Measurements from ENCODE around the gene ZNF391.
"Not testable (repeated sequence)": the region's sequence is repeated elsewhere in the genome, so short reads cannot be mapped to it uniquely, and the experiment has no call there.

The ZNF391 gene

DNA sequence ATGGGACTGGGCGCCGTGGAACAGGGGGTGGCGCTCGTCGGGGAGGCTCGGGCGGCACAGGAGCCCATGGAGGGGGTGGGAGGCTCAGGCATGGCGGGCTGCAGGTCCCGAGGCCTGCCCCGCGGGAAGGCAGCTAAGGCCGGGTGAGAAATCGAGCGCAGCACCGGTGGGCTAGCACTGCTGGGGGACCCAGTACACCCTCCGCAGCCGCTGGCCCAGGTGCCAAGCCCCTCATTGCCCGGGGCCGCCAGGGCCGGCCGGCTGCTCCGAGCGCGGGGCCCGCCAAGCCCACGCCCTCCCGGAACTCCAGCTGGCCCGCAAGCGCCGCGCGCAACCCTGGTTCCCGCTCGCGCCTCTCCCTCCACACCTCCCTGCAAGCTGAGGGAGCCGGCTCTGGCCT, 36.3 kb downstream of the ZNF391 start:
- DNase-seq = not testable (repeated sequence)

DNA sequence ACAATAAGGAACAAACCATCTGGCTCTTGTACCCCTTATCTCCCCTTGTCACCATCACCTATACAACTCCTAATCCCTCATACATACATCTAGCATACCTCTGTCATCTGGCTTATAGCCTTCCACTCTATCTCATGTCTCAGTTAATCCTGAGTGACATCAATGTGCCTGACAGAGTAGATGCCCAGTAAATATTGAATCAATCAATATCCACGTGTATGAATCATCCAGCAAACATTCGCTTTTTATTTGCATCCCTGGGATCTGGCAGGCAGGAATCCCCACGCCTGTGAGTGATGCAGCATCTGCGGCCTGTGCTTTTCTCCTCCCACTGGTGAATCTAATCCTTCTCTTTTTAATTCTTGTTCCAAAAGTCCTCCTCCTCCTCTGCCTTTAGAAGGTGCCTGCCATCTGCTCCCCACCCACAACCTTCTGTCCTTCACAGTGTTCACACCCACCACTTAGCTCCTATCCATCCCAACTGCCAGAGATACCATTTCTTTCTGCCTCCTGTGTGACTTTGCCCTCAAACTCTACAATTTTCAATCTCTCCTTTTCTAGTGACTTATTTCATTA, 37.6 kb downstream of the ZNF391 start:
- no peak for DNase-seq

DNA sequence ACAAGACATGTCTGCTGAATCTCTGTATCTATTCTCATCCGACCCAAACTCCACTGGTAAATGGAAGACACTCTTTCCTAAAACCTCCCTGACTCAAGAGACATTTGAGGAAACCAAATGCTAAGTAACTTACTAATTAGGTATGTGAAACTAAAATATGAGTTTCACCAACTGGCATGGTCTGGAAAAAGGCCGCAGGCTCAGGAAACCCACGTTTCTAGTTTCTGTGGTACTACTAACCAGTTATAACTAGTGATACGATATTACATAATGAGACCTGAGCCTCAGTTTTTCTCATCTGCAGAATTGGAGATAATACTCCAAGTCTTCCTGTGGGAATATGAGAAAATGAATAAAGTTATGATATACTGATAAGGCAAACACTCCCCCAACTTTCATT, 39.9 kb downstream of the ZNF391 start:
- no peak for DNase-seq

DNA sequence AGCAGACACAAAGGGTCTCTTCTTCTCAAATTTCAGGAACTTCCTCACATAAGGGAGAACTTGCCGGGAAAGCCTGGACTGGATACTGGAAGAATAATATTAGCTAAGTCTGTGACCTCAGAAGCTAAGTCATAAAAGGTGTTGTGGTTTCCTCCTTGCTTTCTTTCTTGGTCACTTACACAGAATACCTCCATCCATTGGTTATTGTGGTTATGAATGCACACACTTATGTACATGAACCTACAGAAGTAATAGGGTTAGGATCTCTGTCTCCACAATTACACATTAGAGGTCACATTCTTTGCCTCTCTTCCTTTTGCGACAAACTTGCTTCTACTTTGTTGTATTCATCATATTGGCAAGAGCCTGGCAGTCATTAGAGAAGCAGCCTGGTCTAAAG, 40.4 kb downstream of the ZNF391 start:
- no peak for DNase-seq

DNA sequence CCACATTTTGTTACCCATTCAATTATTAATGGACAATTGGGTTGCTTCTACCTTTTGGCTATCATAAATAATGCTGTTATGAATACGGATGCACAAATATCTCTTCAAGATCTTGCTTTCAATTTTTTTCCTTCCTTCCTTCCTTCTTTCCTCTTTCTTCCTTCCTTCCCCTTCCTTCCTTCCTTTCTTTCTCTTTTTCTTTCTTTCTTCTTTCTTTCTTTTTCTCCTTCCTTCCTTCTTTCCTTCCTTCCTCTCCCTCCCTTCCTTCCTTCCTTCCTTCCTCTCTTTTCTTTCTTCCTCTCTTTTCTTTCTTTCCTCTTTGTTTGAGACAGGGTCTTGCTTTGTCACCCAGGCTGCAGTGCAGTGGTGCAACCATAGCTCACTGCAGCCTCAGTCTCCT, 45.2 kb downstream of the ZNF391 start:
- DNase-seq = no peak

DNA sequence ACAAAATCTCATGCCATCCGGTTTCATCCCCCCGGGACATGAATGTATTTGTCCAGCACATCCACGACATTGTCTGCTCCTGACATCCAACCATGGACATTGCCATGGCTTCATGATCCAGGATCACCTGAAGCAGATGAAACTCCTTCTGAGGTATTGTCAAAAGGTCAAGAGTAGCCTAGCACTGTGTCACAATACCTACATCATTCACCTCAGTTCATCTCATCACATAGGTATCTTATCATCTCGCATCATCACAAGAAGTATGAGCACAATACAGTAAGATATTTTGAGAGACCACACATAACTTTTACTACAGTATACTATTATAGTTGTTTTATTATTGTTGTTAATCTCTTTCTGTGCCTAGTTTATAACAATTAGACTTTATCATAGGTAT, 50.8 kb downstream of the ZNF391 start:
- DNase-seq = no peak

DNA sequence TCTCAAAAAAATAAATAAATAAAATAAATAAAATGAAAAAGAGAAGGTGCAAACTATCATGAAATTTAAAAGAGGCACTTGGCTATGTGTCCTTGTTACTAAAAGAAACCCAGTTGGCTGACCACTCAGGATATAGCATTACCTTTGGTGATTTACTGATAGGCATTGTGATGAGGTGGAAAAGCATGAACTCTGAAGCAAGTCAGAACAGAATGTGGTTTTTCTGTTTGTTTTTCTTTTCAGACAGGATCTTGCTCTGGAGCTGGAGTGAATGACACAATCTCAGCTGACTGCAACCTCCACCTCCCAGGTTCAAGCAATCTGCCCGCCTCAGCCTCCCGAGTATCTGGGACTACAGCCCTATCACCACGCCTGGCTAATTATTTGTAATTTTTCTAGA, 52.4 kb downstream of the ZNF391 start:
- DNase-seq = no peak

DNA sequence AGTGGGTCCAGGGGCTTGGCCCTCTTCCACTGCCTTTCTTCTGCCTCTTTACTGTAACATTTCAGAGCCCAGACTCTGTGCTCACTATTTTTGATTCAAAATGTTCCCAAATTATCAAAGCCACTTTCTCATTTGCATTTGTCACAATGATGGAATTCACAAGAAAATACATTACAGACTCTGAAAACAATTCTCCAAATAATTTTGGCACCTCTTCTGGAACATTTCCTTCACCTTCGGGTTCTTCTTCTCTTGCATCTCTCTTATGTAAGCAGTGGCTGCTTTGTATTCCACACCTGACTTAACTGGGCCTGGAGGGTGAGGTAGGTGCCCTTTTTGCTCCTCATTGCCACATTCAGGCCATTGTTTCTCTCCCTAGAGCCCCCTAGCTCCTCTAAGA, 54.4 kb downstream of the ZNF391 start:
- no peak for DNase-seq

DNA sequence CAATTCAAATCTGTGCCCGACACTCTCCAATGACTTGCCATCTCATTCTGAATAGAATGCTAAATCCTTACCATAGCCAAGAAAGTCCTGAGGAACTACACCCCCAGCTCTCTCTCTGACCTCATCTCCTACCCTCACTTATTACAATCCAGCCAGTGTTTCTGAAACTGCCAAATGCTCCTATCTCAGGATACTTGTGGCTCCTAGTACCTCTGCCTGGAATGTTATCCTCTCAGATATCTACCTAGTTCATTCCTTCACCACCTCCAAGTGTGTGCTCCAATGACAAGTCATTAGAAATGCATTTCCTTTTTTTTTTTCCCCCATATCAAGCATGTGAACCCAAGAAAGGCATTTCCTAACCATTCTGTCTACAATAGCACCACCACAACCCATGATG, 59.9 kb downstream of the ZNF391 start:
- no peak for DNase-seq

DNA sequence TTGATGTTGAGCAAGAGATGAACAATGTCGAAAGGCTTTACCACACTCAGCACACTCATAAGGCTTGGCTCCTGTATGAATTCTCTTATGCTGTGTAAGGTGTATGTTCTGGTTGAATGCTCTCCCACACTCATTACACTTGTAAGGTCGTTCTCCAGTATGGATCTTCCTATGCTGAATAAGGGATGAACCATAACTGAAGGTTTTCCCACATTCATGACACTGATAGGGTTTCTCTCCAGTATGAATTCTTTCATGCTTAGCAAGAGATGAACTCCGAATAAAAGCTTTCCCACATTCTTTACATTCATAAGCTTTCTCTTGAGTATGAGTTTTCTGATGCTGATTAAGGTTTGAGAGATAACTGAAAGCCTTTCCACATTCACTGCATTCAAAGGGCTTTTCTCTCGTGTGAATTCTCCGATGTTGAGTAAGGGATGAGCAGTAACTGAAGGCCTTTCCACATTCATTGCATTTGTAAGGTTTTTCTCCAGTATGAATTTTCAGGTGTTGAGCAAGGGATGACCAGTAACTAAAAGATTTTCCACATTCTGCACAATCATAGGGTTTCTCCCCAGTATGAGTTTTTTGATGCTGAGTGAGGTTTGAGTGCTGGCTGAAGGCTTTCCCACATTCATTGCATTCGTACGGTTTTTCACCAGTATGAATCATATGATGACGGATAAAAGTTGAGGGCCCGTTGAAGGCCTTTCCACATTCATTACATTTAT, 63.3 kb downstream of the ZNF391 start:
- DNase-seq = no peak

DNA sequence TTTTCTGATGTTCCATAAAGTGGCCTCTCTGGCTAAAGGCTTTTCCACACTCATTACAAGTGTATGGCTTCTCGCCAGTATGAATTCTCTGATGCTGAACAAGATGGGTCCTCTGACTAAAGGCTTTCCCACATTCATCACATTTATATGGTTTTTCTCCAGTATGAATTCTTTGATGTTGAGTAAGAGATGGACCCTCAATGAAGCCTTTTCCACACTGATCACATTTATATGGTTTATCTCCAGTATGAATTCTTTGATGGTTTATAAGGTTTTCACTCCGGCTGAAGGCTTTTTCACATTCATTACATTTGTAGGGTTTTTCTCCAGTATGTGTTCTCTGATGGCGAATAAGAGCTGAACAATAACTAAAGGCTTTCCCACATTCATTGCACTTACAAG, 63.9 kb downstream of the ZNF391 start:
- DNase-seq = no peak

Measured in activated CD4-positive, alpha-beta T cell treated with anti-CD3 and anti-CD28 coated beads, Interleukin-2, amount 50 U/mL, for 4 hours (primary cell).